ENCODE measurements around the gene DNAL1.
A peak's percentile ranks its signal among the peaks of the same experiment; 100 is the strongest.

DNAL1 gene

GRCh38 chr14:73725116-73726024, 80.6 kb downstream of the DNAL1 start:
- no peak for DNase-seq

- no peak for DNase-seq
Observed at GRCh38 chr14:73726025-73726961, 81.5 kb downstream of the DNAL1 start.

- no peak for DNase-seq
Observed at GRCh38 chr14:73727166-73727565, 82.4 kb downstream of the DNAL1 start.

- peak; percentile 98 for DNase-seq
Observed at GRCh38 chr14:73728717-73729330, 84.0 kb downstream of the DNAL1 start.

GRCh38 chr14:73729556-73730265, 84.9 kb downstream of the DNAL1 start:
- no peak for DNase-seq

GRCh38 chr14:73731111-73731510, 86.3 kb downstream of the DNAL1 start:
- DNase-seq: no peak

GRCh38 chr14:73732006-73732405, 87.2 kb downstream of the DNAL1 start:
- no peak for DNase-seq

GRCh38 chr14:73736842-73737241, 92.1 kb downstream of the DNAL1 start:
- no peak for DNase-seq

GRCh38 chr14:73738518-73739173, 93.9 kb downstream of the DNAL1 start:
- DNase-seq: no peak

GRCh38 chr14:73739174-73739898, 94.5 kb downstream of the DNAL1 start:
- DNase-seq: no peak

GRCh38 chr14:73739899-73740617, 95.3 kb downstream of the DNAL1 start:
- no peak for DNase-seq

GRCh38 chr14:73740618-73741326, 96.0 kb downstream of the DNAL1 start:
- DNase-seq: no peak

GRCh38 chr14:73741386-73741875, 96.6 kb downstream of the DNAL1 start:
- peak; percentile 78 for DNase-seq

- DNase-seq: peak; percentile 75
Observed at GRCh38 chr14:73741876-73742519, 97.2 kb downstream of the DNAL1 start.

- no peak for DNase-seq
Observed at GRCh38 chr14:73742520-73743238, 97.9 kb downstream of the DNAL1 start.

- DNase-seq: peak; percentile 79
Observed at GRCh38 chr14:73743431-73743931, 98.7 kb downstream of the DNAL1 start.

- DNase-seq: no peak
Observed at GRCh38 chr14:73744175-73744867, 99.5 kb downstream of the DNAL1 start.
